HG03442 (cell line): ENCODE data around the gene HENMT1.
A peak's percentile ranks its signal among the peaks of the same experiment; 100 is the strongest.
"Not testable (repeated sequence)": the region's sequence is repeated elsewhere in the genome, so short reads cannot be mapped to it uniquely, and the experiment has no call there.

Experiments used
- ATAC-seq: cut with Tn5 transposase; IDR thresholded peaks from one replicate; pipeline ENCODE4 v1.9.1; 2021; ENCODE audit warnings: mild to moderate bottlenecking, moderate library complexity; ENCODE audit not compliant: unreplicated experiment

Gene HENMT1

DNA sequence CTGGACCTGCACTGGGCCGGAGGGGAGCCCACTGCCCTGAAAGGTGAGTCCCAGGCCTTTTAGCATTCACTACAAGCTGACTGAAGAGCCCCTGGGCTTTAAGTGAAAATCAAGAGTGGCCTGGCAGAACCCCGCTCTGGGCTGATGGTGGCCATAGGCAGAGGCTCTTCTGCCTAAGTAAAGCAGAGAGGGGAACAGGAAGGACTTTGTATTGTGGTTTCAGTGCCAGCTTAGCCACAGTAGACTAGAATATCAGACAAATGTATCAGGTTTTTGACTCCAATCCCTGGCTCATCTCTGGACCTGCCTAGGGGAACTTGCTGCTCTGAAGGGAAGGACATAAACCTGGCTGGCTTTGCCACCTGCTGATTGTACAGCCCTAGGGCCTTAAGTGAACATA, 10.2 kb upstream of the HENMT1 start:
- ATAC-seq, result no peak

DNA sequence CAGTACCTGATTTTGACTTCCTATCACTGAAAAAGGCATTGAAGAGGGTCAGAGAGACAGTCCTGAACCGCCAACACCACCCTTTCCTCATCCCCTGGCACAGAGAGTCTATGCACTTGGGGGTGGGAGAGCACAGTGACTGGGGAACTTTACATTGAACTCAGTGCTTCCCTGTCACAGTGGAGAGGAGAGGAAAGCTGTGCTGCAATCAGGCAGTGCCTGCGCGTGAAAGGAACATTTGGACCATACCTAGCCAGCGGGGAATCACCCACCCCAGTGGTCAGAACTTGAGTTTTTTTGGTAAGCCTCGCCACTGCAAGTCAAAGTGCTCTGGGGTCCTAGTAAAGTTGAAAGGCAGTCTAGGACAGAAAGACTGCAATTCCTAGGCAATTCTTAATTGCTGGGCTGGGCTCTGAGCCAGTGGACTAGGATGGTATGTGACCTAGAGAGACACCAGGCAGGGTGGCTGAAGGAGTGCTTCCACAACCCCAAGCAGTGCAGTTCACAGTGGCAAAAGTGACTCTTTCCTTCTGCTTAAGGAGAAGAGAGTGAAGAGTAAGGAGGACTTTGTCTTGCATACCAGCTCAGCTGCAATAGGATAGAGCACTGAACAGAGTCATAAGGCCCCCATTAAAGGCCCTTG, 9.4 kb upstream of the HENMT1 start:
- no peak for ATAC-seq

DNA sequence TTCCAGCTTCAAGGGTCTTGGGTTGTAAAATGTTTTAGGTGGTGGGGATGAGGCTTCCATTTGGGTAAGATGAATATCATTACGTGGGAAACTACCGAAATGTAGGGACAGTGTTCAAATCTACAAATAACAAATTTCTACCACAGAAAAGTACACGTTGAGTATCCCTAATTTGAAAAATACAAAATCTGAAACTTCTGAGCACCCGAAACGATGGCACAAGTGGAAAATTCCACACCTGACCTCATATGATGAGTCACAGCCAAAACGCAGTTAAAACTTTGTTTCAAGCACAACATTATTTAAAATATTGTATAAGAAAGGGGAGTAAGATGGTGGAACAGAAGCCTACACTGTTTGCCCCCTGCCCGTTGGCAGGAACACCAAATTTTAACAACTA, 8.8 kb upstream of the HENMT1 start:
- ATAC-seq, result no peak

DNA sequence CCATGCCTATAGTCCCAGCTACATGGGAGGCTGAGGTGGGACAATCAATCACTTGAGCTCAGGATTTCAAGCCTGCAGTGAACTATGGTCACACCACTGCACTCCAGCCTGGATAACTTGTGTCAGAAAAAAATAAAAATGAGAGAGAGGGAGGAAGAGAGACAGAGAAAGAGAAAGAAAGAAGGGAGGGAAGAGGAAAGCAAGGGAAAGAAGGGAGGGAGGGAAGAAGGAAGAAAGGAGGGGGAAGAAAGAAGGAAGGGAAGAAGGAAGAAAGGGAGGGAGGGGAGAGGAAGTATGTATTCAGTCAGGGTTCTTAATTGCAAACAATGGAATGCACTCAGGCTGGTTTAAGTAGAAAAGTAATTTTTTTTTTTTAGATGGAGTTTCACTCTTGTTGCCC, 7.9 kb upstream of the HENMT1 start:
- ATAC-seq, result no peak

DNA sequence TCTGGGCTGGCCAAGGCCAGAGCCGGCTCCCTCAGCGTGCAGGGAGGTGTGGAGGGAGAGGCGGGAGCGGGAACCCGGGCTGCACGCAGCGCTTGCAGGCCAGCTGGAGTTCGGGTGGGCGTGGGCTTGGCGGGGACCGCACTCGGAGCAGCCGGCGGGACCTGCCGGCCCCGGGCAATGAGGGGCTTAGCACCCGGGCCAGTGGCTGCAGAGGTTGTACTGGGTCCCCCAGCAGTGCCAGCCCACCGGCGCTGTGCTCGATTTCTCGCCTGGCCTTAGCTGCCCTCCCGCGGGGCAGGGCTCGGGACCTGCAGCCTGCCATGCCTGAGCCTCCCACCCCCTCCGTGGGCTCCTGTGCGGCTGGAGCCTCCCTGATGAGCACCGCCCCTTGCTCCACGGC, 6.5 kb upstream of the HENMT1 start:
- ATAC-seq, result not testable (repeated sequence)

DNA sequence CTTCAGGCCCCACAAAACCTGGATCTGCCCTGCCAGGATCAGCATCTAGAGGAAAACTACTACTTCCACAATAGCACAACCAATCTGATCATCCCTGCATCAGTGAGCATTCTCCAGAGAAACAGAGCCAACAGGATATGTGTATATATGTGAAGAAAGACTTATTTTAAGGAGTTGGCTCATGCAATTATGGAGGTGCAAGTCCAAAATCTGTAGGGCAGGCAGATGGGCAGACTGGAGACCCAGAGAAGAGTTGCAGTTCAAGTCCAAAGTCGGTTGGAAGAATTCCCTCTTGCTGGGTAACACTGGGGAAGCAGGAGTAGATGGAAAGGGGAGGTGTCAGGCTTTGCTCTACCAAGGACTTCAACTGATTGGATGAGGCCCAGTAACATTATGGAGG, 4.9 kb upstream of the HENMT1 start:
- ATAC-seq, result no peak

DNA sequence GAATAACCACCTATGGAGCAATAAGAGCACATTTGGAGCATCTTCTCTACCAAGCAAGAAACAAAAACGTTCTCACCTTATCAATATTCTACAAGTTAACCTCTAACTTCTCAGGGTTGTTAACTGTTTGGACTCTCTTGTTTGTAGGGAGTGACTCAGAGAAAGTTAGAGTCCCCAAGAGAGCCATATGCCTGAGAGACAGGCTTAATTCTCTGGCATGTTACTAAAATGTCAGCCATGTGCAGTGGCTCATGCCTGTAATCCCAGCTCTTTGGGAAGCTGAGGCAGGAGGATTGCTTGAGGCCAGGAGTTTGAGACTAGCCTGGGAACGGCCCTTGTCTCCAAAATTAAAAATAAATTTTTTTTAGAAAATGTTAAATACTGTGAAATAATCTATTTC, 4.2 kb upstream of the HENMT1 start:
- no peak for ATAC-seq

DNA sequence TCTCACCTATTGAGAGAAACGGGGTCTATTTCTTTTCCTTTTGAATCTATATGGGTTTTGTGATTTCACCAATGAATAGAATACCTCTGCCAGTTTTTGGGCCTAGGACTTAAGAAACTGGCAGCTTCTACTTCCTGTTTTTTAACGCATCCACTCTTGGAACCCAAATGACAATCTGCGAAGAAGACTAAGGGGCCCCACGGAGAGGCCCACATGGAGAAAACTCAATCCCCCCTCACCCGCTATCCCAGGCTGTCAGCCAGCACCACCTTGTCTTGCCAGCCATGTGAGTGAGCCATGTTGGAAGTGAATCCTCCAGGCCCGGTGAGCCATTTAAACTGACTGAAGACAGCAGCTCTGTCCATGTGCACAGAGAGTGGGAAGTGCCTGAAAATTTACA, 3.6 kb upstream of the HENMT1 start:
- no peak for ATAC-seq

DNA sequence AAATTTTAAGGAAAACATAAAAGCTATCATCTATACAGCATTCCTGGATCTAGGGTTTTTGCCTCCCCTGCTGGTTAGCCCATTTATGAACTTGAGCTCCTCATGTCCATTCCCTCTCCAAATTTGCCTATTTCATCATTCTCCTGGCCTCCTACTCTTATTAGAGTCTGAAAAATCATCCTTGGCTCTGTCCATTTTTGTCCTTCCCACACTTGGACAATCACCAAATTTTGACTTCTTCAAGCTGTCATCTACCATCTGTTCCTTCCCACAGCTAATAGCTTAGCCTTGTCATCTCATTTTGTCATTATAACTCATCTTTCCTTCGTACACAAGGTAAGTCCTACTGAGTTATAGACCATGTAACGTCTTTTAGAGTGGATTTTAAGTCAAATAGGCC, 2.2 kb upstream of the HENMT1 start:
- no peak for ATAC-seq

DNA sequence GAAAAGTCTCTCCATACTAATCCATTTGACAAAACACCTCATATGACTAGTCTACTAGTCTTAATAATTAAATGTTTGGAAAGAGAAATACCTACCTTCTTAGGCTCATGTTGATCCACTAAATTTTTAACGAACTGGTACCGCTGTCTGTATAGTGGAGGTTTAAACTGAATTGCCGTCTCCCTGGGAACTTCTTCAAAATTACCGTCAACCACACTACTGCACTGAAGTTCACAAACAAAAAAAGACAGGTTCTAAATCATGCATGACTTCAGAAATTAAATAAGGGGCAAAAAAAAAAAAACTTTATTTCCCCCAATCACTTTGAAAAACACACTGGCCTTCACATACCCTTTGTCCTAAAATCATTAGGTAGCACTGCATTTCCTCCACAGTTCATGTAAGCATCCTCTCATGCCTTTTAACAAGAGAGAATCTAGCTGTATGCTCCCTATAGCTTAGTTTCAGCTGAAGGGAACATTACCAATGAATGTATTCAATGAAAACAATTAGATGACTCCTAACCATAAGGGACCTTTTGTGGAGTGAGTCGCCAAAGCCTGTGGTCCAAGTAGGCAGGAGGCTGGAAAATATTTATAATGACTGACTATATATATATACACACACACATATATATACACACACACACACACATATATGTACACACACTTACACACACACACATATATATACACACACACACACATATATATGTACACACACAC, 3.4 kb downstream of the HENMT1 start:
- ATAC-seq, result no peak

DNA sequence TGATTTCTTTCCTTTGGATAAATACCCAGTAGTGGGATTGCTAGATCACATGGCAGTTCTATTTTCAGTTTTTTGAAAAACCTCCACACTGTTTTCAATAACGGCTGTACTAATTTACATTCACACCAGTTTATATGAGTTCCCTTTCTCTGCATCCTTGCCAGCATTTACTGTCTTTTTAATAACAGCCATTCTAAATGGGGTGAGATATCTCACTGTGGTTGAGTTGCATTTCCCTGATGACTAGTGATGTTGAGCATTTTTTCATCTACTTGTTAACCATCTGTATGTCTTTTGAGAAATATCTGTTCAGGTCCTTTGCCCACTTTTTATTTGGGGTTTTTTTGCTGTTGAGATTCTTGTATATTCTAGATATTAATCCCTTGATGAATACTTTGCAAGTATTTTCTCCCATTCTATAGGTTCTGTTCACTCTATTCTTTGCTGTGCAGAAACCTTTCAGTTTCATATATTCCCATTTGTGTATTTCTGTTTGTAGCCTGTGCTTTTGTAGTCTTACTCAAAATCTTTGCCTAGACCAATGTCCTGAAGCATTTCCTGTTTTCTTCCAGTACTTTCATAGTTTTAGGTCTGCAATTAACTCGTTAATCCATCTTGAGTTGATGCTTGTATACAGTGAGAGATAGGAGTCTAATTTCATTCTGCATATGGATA, 7.3 kb downstream of the HENMT1 start:
- no peak for ATAC-seq

DNA sequence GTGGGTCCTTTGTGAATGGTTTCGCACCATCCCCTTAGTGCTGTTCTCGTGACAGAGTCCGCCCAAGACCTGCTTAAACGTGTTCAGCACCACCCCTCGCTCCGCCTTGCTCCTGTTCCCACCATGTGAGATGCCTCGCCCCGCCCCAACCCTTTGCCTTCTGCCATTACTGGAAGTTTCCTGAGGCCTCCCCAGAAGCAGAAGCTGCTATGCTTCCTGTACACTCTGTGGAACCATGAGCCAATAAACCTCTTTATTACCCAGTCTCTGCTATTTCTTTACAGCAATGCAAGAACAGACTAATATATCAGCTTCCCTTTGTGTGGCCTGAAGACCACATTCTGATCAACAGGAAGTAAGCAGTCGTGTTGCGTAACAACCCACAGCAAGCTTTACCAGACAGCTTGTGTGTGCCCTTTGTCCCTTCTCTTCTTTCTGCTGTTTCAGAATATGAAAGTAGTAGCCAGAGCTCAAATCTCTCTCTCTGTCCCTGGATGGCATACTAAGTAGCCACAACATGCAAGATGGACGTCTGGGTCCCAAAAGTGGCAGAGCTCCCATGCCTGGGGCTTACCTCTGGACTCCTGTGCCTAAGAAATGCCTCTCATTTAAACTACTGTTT, 14.1 kb downstream of the HENMT1 start:
- peak; percentile 73 for ATAC-seq

DNA sequence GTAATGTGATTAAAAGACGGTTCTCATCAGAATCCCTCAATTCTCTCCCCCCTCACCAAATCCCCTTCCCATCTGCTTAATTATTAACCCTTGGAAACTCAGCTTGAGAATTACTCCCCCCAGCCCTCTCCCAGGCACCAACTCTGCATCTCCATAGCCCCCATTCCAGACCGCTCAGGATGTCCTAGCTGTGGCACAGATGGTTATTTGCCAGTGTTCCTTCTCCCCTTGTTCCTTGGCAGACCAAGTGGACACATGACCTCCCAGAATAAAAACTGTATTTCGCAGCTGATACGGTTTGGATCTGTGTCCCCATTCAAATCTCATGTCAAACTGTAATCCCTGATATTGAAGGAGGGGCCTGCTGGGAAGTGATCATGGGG, 14.6 kb downstream of the HENMT1 start:
- ATAC-seq, result no peak

DNA sequence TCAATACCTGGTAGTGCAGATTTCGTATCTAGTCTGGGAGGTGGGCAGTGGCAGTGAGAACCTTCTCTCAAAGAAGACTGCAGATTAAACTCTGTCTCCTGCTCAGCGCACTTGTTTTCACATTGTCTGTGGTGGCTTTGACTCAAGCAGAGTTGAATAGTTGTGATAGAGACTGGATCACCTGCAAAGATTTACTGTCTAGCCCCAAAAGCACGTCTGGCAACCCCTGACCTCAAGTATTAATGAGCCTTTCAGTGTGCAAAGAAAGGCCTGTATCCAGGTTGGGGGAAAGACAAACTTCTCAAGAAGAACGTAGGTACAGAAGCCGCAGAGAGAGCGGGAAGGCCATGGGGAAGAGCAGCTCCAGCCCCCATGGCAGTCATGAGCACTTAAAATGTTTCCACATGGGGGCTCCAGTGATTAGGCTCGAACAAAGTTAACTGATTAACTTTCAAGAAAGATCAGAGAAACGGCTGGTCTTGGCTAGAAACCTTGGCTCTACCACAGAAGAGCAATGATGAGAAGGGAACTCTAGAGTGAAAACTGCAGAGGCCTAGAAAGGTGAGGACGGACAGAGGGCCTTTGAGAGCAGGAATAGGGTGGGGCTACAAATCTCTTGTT, 15.2 kb downstream of the HENMT1 start:
- no peak for ATAC-seq

DNA sequence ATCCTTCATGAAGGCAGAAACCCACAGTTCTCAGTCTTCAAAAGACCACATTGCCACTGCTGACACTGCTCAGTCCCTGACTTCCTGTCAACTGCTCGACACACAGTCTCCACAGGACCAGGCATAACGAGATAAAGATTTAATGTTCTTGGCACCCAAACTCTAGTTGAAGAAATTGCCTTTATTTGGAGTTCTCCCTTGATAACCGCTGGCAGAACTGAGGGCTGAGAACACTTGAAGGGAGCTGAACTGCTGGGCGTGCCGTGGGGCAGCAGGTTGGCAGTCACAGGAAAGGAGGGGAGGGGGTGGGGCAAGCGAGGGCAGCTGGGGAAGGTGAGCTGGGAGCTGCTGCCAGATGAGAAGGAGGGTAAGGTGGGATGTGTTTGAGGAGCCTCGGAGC, 15.9 kb downstream of the HENMT1 start:
- no peak for ATAC-seq

DNA sequence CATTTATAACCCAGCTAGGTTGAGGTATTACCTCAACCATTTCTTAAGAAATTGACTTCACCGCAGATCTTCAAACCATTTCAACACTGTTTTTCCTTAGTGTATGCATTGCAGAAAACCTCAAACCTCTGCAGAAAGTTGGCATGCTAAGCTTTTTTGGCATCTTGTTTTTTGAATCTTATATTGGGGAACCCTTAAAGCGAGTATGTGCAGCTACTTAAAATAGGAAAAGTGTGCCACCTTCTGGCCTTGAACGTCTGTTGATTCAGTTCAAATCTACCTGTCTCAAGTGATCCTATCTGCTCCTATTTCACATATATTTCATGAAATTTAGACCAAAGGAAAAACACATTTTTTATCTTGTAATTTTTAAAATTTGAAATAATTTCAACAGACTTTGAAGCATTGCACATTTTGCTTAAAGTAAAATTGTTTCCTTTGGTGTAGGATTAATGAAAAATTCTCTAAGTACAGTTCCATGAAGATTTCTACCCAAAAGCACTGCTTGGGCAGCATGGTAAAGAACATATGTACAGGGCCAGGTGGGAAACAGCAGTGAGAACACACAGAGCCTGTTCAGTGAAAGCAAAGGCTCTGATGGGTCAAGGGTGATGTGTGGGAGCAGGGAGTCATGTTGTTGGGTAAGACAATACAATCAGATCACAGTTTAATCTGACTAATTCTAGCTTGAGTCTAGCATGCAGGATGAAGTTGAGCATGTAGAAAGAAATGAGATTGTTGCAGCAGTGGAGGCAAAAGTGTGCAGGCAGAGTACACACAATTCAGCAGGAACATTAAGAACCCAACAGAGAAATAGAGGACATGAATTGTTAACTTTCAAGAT, 17.2 kb downstream of the HENMT1 start:
- no peak for ATAC-seq

DNA sequence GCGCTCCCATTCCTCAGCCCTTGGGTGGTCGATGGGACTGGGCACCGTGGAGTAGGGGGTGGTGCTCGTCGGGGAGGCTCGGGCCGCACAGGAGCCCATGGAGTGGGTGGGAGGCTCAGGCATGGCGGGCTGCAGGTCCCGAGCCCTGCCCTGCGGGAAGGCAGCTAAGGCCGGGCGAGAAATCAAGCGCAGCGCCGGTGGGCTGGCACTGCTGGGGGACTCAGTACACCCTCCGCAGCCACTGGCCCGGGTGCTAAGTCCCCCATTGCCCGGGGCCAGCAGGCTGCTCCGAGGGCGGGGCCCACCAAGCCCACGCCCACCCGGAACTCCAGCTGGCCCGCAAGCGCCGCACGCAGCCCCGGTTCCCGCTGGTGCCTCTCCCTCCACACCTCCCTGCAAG, 20.0 kb downstream of the HENMT1 start:
- not testable (repeated sequence) for ATAC-seq

DNA sequence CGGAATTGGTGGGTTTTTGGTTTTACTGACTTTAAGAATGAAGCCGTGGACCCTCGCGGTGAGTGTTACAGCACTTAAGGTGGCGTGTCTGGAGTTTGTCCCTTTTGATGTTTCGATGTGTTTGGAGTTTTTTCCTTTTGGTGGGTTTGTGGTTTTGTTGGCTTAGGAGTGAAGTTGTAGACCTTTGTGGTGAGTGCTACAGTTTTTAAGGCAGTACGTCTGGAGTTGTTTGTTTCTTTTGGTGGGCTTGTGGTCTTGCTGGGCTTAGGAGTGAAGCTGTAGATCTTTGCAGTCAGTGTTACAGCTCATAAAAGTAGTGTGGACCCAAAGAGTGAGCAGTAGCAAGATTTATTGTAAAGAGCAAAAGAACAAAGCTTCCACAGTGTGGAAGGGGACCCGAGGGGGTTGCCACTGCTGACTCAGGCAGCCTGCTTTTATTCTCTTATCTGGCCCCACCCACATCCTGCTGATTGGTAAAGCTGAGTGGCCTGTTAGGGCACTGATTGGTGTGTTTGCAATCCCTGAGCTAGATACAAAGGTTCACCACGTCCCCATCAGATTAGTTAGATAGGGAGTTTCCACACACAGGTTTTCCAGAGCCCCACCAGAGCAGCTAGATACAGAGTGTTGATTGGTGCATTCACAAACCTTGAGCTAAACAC, 20.9 kb downstream of the HENMT1 start:
- no peak for ATAC-seq

DNA sequence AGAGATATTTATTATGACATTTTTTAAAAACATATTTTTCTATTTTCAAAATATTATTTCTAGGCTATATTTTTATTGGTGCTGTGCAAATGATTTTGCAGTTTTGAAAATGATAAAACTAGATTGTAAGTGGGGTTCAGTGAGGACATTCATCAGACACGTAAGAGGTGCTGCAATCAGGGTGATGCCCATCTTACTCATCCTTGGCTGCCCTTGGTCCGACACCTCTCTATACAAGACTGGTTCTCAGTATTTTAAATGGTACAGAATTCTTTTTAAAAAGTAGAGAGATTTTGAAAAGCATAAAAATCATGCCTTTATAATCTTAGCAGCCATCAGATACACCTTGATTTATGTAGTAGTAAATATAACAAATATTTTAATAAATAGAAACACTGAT, 24.0 kb downstream of the HENMT1 start:
- no peak for ATAC-seq

DNA sequence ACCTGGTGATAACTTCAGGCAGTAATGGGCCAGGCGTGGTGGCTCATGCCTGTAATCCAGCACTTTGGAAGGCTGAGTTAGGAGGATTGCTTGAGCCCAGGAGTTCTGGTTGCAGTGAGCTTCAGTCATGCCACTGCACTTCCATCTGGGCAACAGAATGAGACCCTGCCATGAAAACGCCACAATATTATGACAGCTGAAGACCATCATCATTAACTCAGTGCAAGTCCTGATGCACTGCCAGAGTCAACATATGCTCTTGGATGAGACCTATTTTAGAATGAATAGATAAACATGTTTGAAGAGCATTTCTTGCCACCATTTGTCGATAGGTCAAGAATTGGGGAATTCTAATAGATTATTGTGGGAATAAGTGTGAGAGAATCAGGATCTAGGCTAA, 26.4 kb downstream of the HENMT1 start:
- no peak for ATAC-seq
